CD4-positive, alpha-beta T cell treated with Interleukin-6 for 4 hours (primary cell): ENCODE results near the gene CCDC82.

Experiments
- DNase-seq: peaks from one replicate; pipeline ENCODE4 v3.0.0-alpha.2; 2020; ENCODE audit warnings: mixed read lengths

The CCDC82 gene

DNA sequence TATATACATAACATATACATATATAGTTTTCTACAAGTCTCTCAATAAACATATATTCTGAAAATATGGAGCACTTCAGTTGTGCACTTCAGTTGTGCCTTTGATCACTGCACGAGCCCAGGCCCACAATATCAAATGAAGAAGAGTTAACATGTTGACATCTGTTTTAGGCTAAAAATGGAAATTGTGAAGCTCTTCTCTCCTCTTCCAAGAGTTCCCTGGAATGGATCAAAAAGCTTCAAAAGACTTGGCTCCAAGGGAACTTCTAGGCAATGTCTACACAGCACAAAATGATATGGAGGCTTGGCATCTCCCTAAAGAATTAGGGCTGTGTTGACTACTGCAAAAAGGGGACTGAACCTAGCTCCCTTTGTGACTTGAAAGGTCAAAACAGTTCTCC is 83.6 kb downstream of the CCDC82 start:
- no peak for DNase-seq

- DNase-seq: no peak
Observed at GRCh38 chr11:96303980-96304379, 85.7 kb downstream of the CCDC82 start.

DNA sequence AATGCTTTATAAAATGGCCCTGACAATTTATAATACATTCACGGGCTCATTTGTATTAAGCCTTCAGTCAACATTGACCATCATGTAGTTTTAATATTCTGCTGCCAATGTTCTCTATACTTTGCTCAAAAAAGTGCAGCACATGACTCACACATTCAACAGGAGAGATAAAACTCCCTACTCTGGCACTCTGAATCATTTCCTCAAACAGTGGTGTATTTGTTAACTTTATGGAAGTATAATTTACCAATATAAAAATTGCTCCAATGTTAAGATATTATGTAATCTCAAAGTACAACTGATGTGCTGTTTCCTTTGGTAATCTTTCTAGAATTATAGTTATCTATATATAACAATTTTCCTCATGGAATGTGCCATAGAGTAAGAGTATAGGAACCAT is 86.6 kb downstream of the CCDC82 start:
- DNase-seq: no peak
